Transverse colon (tissue), 4 donors: Measurements from ENCODE around the gene HNRNPF. TPM values are rescaled to one million over a fixed set of nuclear protein-coding genes. Genes with fewer than 3 reads are reported as not detected.

Experiments used
- DNase-seq: peaks from one replicate; pipeline ENCODE4 v3.0.0-alpha.2; 2019
- H3K27ac ChIP-seq, 4 donors: fragments of 200-600 bp; sonication (generic); 2 replicates each; pipeline ENCODE4 v1.5.1; 2016 to 2018; ENCODE audit warnings: inconsistent platforms in 4 of 4
- H3K27me3 ChIP-seq: fragments of 200-600 bp; sonication (generic); 2 replicates; pipeline ENCODE4 v1.5.1; 2017; ENCODE audit warnings: inconsistent platforms
- H3K36me3 ChIP-seq, 4 donors: fragments of 200-600 bp; sonication (generic); 2 replicates each; pipeline ENCODE4 v1.5.1; 2017 to 2019; ENCODE audit warnings: inconsistent platforms in 4 of 4
- H3K4me1 ChIP-seq, 4 donors: fragments of 200-600 bp; sonication (generic); 2 replicates each; pipeline ENCODE4 v1.5.1; 2017 to 2020; ENCODE audit warnings: inconsistent platforms in 4 of 4
- H3K4me3 ChIP-seq, 4 donors: fragments of 200-600 bp; sonication (generic); 1 replicate in 1 of 4; 2 replicates in 3 of 4; pipeline versions ENCODE4 v1.5.1 to v1.6.1; 2017 to 2019; ENCODE audit warnings: inconsistent platforms in 4 of 4
- H3K9me3 ChIP-seq, 2 donors: fragments of 200-600 bp; sonication (generic); 2 replicates each; pipeline ENCODE4 v1.5.1; 2017 to 2019; ENCODE audit warnings: inconsistent platforms in 2 of 2
- CTCF ChIP-seq, 5 experiments: fragments of 200-600 bp in 3 of 5; fragments of 450-650 bp in 2 of 5; sonication (generic) in 3 of 5; IDR thresholded peaks; 1 replicate in 2 of 5; 2 replicates in 3 of 5; pipeline ENCODE4 v1.5.1; 2016 to 2017; ENCODE audit warnings: antibody characterized with exemption in 5 of 5, inconsistent platforms in 3 of 5, mild to moderate bottlenecking in 2 of 5, moderate library complexity in 1 of 5
- EP300 ChIP-seq: sonication (generic); formaldehyde crosslinking; IDR thresholded peaks from one replicate; pipeline ENCODE4 v1.6.1; 2017; ENCODE audit warnings: antibody characterized with exemption, low read depth
- POLR2A ChIP-seq: fragments of 450-650 bp; IDR thresholded peaks from one replicate; pipeline ENCODE4 v1.6.1; 2016; ENCODE audit warnings: antibody characterized with exemption, mild to moderate bottlenecking, moderate library complexity
- POLR2AphosphoS5 ChIP-seq, 3 donors: sonication (generic); formaldehyde crosslinking; IDR thresholded peaks; one replicate each; pipeline ENCODE4 v1.6.1; 2016; ENCODE audit warnings: antibody characterized with exemption in 3 of 3
- WGBS, 2 donors: methylation state at CpG; one replicate each; pipeline ENCODE4 v1.1.5; 2018; ENCODE audit warnings: low coverage in 1 of 2; 5-methylcytosine and 5-hydroxymethylcytosine counted together
- in situ Hi-C, 4 donors: fragments of 200-750 bp; cut with MboI; loops; one replicate each; pipeline versions ENCODE4 v1.15.0 to v1.15.1; 2017; ENCODE audit warnings: low sequenced_read_pairs in 3 of 4, low pct_ligation_motif_present in 1 of 4, low pct_unique_long_range_greater_than_20kb in 1 of 4
- intact Hi-C: fragments of 100-400 bp; cut with DNase I; formaldehyde crosslinking; loops from one replicate; pipeline ENCODE4 v1.15.1; 2023; ENCODE audit warnings: low total_unique reads
- total RNA-seq, 4 donors: library from RNA; depleted of rRNA; stranded (reverse); fragments of >200 nt; gene quantifications; one replicate each; pipeline ENCODE4 v1.1.0, GENCODE V29; 2016

HNRNPF gene
- total RNA-seq, 4 donors from 2014 or later, result 127 to 171 (median 155) TPM

GRCh38 chr10:43401627-43402026 lies 7.4 kb downstream of the HNRNPF start:
- 79 to 82% methylated on average over 2 of the region's 2 CpGs for WGBS, 2 donors
- Histone ChIP-seq H3K4me3 (no peak overlapping the region), H3K27me3 (no peaks in the 10 kb centered on the region), H3K4me1 (peaks cover 34 to 93% (median 74%) of the 10 kb centered on the region in 4 donors), H3K9me3 (no peaks in the 10 kb centered on the region), H3K36me3 (peaks cover 0 to 5% (median 0%) of the 10 kb centered on the region in 4 donors), H3K27ac (peak overlapping the region in 1 of 4 donors; percentile 100)
- intact Hi-C loops, result no loop called here
- TF ChIP-seq POLR2AphosphoS5 (IDR thresholded peaks at IDR 0.05) (no peak), EP300 (no peak), CTCF (IDR thresholded peaks at IDR 0.05) (no peak)
- in situ Hi-C loops, result no loop called here
- no peak for DNase-seq

- peaks cover 0 to 5% (median 0%) of the 10 kb centered on the region in 4 donors for H3K36me3 ChIP-seq
- in situ Hi-C loops (loop anchor here in 1 of 4 donors (5.0 kb wide), 1 partner anchor 53 kb away; no protein-coding TSS in a partner anchor), intact Hi-C loops (no loop called here)
- 71 to 74% methylated on average over 5 of the region's 5 CpGs for WGBS, 2 donors
- peak overlapping the region; percentile 98 to 100 (median 99) for H3K27ac ChIP-seq
- no peaks in the 10 kb centered on the region for H3K9me3 ChIP-seq
- H3K27me3 ChIP-seq, result no peaks in the 10 kb centered on the region
- peaks cover 35 to 89% (median 68%) of the 10 kb centered on the region in 4 donors for H3K4me1 ChIP-seq
- no peak for TF ChIP-seq CTCF (IDR thresholded peaks at IDR 0.05)
- TF ChIP-seq POLR2AphosphoS5 (IDR thresholded peaks at IDR 0.05), result peak in 1 of 3 donors; percentile 30
- no peak for TF ChIP-seq EP300
- TF ChIP-seq POLR2A, result no peak
- DNase-seq, result no peak
- H3K4me3 ChIP-seq, result no peak overlapping the region
These were observed 9.4 kb downstream of the HNRNPF start for GRCh38 chr10:43399320-43400310.

GRCh38 chr10:43398939-43399319 lies 10.1 kb downstream of the HNRNPF start:
- Histone ChIP-seq H3K36me3 (peaks cover 0 to 5% (median 2%) of the 10 kb centered on the region in 4 donors), H3K27ac (peak overlapping the region; percentile 98 to 100 (median 99)), H3K9me3 (no peaks in the 10 kb centered on the region), H3K4me1 (peaks cover 33 to 89% (median 64%) of the 10 kb centered on the region in 4 donors), H3K27me3 (no peaks in the 10 kb centered on the region), H3K4me3 (no peak overlapping the region)
- no peak for DNase-seq
- TF ChIP-seq CTCF (IDR thresholded peaks at IDR 0.05) (no peak), POLR2AphosphoS5 (IDR thresholded peaks at IDR 0.05) (no peak), EP300 (no peak), POLR2A (no peak)
- in situ Hi-C loops (loop anchor here in 1 of 4 donors (5.0 kb wide), 1 partner anchor 53 kb away; no protein-coding TSS in a partner anchor), intact Hi-C loops (no loop called here)
- 33 to 60% methylated on average over 2 of the region's 2 CpGs for WGBS, 2 donors

DNA sequence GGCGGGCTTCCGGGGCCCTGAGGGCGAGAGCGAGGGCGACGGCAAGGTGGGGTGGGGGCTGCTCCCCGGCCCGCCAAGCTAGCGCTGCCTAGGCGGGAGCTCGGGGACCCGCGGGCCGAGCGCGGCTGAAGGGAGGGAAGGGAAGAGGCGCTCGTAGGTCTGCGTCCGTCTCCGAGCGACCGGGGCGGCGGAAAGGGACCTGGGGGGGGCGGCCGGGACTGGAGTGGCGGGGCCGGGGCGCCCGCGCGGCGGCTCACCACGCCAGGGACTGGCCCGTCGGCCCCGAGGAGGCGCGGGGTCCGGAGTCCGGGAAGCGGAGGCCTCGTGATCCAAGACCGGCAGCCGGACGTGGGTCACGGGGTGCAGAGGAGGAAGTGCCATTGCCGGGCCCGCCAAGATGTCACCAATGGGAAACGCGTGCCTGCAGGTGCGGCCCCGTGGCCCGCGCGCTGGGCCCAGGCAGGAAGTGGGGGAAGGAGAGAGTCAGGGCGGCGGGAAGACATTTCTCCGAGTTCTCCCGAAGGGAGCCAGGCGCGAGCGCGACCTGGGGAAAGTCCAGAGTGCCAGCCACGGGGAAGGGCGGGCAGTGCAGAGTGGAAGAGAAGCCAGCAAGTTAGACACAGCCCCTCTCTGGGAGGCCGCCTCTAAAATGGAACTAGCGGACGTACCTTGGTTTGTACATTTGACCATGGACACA lies 11.9 kb downstream of the HNRNPF start:
- Histone ChIP-seq H3K27ac (peak overlapping the region; percentile 98 to 100 (median 99)), H3K36me3 (peaks cover 0 to 24% (median 6%) of the 10 kb centered on the region in 4 donors), H3K9me3 (no peaks in the 10 kb centered on the region), H3K4me3 (peak overlapping the region; percentile 62 to 86 (median 69)), H3K27me3 (no peaks in the 10 kb centered on the region), H3K4me1 (peaks cover 33 to 73% (median 50%) of the 10 kb centered on the region in 4 donors)
- 0% methylated on average over 47 of the region's 70 CpGs; no CpG with 5 or more reads in 1 of the 2 donors for WGBS, 2 donors
- DNase-seq, result peak; percentile 95
- in situ Hi-C loops (loop anchor here in 1 of 4 donors (5.0 kb wide), 1 partner anchor 55 kb away; no protein-coding TSS in a partner anchor), intact Hi-C loops (no loop called here)
- TF ChIP-seq POLR2AphosphoS5 (IDR thresholded peaks at IDR 0.05) (peak; percentile 80 to 91 (median 91)), EP300 (peak; percentile 23), CTCF (IDR thresholded peaks at IDR 0.05) (no peak), POLR2A (peak; percentile 83)
